GM06990 (cell line): ENCODE results near the gene ZNF483.
"Not testable (repeated sequence)": the region's sequence is repeated elsewhere in the genome, so short reads cannot be mapped to it uniquely, and the experiment has no call there.

Experiments
- DNase-seq: peaks from one replicate; pipeline ENCODE4 v3.0.0-alpha.2; 2011; ENCODE audit not compliant: insufficient read length; ENCODE audit errors: extremely low read depth
- H3K27me3 ChIP-seq: replicated peaks from 2 replicates; pipeline ENCODE4 v1.6.0; 2011; ENCODE audit warnings: low read length; ENCODE audit not compliant: control insufficient read depth, insufficient read depth
- H3K36me3 ChIP-seq: 2 replicates; pipeline ENCODE4 v1.5.1; 2011; ENCODE audit warnings: low read length; ENCODE audit not compliant: control insufficient read depth, insufficient read depth
- H3K4me3 ChIP-seq: replicated peaks from 2 replicates; pipeline ENCODE4 v1.5.1; 2011; ENCODE audit warnings: low read depth, mild to moderate bottlenecking, control low read depth, low read length
- TF ChIP-seq, protein P1 (sequence below): IDR thresholded peaks from 2 replicates; pipeline ENCODE4 v1.5.1; 2011; ENCODE audit warnings: low read length, control low read depth, mild to moderate bottlenecking, inconsistent platforms; ENCODE audit not compliant: insufficient read depth, poor library complexity, severe bottlenecking

ZNF483 gene

DNA sequence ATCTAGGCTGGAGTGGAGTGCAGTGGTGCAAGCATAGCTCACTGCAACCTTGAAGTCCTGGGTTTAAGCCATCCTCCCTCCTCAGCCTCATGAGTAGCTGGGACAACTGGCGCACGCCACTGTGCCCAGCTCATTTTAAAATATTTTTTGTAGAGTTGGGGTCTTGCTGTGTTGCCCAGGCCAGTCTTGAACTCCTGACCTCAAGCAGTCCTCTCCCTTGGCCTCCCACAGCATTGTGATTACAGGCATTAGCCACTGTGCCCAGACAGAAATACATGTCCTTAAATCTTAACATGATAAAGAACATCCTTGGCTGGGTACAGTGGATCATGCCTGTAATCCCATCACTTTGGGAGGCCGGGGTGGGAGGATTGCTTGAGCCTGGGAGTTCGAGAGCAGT is 6.7 kb downstream of the ZNF483 start:
- DNase-seq: no peak
- Histone ChIP-seq H3K36me3 (no peaks in the 10 kb centered on the region), H3K4me3 (no peak overlapping the region), H3K27me3 (no peaks in the 10 kb centered on the region)
- TF ChIP-seq, protein P1, sequence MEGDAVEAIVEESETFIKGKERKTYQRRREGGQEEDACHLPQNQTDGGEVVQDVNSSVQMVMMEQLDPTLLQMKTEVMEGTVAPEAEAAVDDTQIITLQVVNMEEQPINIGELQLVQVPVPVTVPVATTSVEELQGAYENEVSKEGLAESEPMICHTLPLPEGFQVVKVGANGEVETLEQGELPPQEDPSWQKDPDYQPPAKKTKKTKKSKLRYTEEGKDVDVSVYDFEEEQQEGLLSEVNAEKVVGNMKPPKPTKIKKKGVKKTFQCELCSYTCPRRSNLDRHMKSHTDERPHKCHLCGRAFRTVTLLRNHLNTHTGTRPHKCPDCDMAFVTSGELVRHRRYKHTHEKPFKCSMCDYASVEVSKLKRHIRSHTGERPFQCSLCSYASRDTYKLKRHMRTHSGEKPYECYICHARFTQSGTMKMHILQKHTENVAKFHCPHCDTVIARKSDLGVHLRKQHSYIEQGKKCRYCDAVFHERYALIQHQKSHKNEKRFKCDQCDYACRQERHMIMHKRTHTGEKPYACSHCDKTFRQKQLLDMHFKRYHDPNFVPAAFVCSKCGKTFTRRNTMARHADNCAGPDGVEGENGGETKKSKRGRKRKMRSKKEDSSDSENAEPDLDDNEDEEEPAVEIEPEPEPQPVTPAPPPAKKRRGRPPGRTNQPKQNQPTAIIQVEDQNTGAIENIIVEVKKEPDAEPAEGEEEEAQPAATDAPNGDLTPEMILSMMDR: no peak

DNA sequence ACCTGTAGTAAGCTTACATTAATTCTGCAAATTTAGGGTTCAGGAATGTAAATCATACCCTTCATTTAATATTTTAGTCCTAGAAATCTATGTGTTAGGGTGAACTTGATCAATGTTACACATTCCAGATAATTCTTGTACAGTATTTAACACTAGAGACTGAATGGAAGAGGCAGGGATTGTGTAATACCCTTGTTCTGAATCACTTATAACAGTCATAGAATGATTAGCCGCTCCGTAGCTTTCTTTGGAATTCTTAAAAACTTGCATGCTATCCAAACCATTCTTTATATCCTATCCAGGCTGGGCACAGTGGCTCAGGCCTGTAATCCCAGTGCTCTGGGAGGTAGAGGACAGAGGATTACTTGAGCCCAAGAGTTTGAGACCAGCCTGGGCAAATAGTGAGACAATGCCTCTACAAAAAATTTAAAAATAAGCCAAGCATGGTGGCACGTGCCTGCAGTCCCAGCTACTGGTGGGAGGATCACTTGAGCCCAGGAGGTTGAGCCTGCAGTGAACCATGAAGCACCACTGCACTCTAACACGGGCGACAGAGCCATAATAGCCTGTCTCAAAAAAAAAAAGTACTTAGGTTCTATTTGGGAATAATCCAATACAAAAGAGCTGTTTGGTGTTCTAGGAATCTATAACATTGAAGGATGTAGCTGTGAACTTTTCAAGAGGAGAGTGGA is 8.3 kb downstream of the ZNF483 start:
- no peaks in the 10 kb centered on the region for H3K27me3 ChIP-seq
- TF ChIP-seq, protein P1: no peak
- no peak for DNase-seq
- H3K4me3 ChIP-seq: no peak overlapping the region
- H3K36me3 ChIP-seq: no peaks in the 10 kb centered on the region

- TF ChIP-seq, protein P1: no peak
- Histone ChIP-seq H3K36me3 (no peaks in the 10 kb centered on the region), H3K27me3 (no peaks in the 10 kb centered on the region), H3K4me3 (no peak overlapping the region)
- DNase-seq: no peak
Observed at GRCh38 chr9:111542497-111543254, 17.7 kb downstream of the ZNF483 start.

- TF ChIP-seq, protein P1: no peak
- H3K4me3 ChIP-seq: no peak overlapping the region
- H3K27me3 ChIP-seq: no peaks in the 10 kb centered on the region
- no peak for DNase-seq
- no peaks in the 10 kb centered on the region for H3K36me3 ChIP-seq
Observed at GRCh38 chr9:111548623-111549022, 23.6 kb downstream of the ZNF483 start.

DNA sequence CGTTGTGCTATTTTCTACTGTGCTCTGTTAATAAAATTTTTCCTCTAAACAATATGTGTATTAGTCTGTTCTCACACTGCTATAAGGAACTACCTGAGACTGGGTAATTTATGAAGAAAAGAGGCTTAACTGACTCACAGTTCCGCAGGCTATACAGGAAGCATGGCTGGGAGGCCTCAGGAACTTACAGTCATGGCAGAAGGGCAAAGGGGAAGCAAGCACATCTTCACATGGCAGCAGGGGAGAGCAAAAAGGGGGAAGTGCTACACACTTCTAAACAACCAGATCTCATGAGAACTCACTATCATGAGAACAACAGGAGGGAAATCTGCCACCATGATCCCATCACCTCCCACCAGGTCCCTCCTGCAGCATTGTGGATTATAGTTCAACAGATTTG is 30.4 kb downstream of the ZNF483 start:
- DNase-seq, H3K4me3 ChIP-seq, H3K27me3 ChIP-seq, H3K36me3 ChIP-seq: not testable (repeated sequence)

GRCh38 chr9:111559000-111559610 is 34.1 kb downstream of the ZNF483 start:
- no peak for DNase-seq
- H3K27me3 ChIP-seq: no peaks in the 10 kb centered on the region
- no peaks in the 10 kb centered on the region for H3K36me3 ChIP-seq
- no peak overlapping the region for H3K4me3 ChIP-seq
- TF ChIP-seq, protein P1: no peak
